ENCODE measurements around the gene ABCC4. TPM values are rescaled to one million over a fixed set of nuclear protein-coding genes. Genes with fewer than 3 reads are reported as not detected.

Gene ABCC4
- total RNA-seq, 1 donor from 2014 or later = 10.6 TPM

- H3K36me3 Mint-ChIP-seq (ENCODE audit: low read depth) = peaks cover 3% of the 10 kb centered on the region
- peaks cover 3% of the 10 kb centered on the region for H3K9me3 Mint-ChIP-seq (ENCODE audit: low read depth)
- DNase-seq (ENCODE audit: low spot score) = no peak
- no peak overlapping the region for H3K4me3 Mint-ChIP-seq (ENCODE audit: unreplicated experiment)
- H3K27me3 Mint-ChIP-seq (ENCODE audit: low read depth) = no peaks in the 10 kb centered on the region
- TF ChIP-seq CTCF (IDR thresholded peaks at IDR 0.05) = no peak
- H3K27ac Mint-ChIP-seq (ENCODE audit: unreplicated experiment) = no peak overlapping the region
- no peaks in the 10 kb centered on the region for H3K4me1 Mint-ChIP-seq (ENCODE audit: low read depth)
Observed at GRCh38 chr13:95261956-95262355, 39.3 kb downstream of the ABCC4 start.

DNA sequence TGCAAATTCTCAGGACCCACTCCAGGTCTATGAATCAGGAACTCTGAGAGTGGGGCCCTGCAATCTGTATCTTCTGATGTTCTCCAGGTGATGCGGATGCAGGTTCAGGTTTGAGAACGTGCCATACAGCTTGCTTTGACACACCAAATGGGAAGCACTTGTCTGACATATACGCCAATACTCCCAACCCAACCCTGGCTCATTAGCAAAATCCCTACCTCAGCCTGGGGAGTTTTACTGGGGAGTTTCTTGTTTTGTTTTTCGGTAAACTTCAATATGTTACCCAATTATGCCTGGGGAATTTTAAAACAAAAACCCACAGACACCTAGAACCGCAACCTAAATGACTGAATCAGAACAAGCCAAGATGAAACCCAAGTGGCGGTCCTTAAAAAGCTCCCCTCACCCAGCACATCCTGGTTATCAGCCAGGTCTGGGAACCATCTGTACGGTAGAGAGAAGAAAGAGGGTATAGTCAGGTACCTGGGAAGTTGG, 41.2 kb downstream of the ABCC4 start:
- no peak for TF ChIP-seq CTCF (IDR thresholded peaks at IDR 0.05)
- H3K9me3 Mint-ChIP-seq (ENCODE audit: low read depth) = no peaks in the 10 kb centered on the region
- H3K4me1 Mint-ChIP-seq (ENCODE audit: low read depth) = peaks cover 14% of the 10 kb centered on the region
- no peak for DNase-seq (ENCODE audit: low spot score)
- no peak overlapping the region for H3K27ac Mint-ChIP-seq (ENCODE audit: unreplicated experiment)
- peaks cover 3% of the 10 kb centered on the region for H3K36me3 Mint-ChIP-seq (ENCODE audit: low read depth)
- no peaks in the 10 kb centered on the region for H3K27me3 Mint-ChIP-seq (ENCODE audit: low read depth)
- no peak overlapping the region for H3K4me3 Mint-ChIP-seq (ENCODE audit: unreplicated experiment)

GRCh38 chr13:95258619-95259194, 42.5 kb downstream of the ABCC4 start:
- H3K4me3 Mint-ChIP-seq (ENCODE audit: unreplicated experiment) = no peak overlapping the region
- no peak overlapping the region for H3K27ac Mint-ChIP-seq (ENCODE audit: unreplicated experiment)
- no peak for TF ChIP-seq CTCF (IDR thresholded peaks at IDR 0.05)

DNA sequence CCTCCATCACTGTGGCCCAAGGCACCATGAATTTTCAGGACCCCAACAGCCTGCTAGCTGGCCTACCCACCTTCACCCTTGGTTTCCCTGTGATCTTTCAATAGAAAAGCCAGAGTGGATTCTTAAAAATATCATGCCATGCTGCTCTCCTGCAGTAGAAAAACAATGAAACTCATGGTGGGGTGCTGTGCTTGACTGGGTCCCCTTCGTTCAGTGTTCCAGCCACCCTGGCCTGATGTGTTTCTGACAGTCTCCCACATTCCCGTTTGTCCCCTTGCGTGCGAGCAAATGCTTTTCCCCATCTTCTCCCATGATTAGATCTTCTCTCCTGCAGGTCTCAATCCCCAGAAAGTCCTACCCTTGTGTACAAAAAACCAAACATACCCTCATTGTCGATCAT, 43.2 kb downstream of the ABCC4 start:
- DNase-seq (ENCODE audit: low spot score) = no peak
- Mint-ChIP-seq H3K27me3 (ENCODE audit: low read depth) (no peaks in the 10 kb centered on the region), H3K27ac (ENCODE audit: unreplicated experiment) (no peak overlapping the region), H3K9me3 (ENCODE audit: low read depth) (no peaks in the 10 kb centered on the region), H3K36me3 (ENCODE audit: low read depth) (peaks cover 3% of the 10 kb centered on the region), H3K4me1 (ENCODE audit: low read depth) (peaks cover 19% of the 10 kb centered on the region), H3K4me3 (ENCODE audit: unreplicated experiment) (no peak overlapping the region)
- no peak for TF ChIP-seq CTCF (IDR thresholded peaks at IDR 0.05)

More at GRCh38 chr13:95258619-95259194, 42.5 kb downstream of the ABCC4 start:
- peaks cover 19% of the 10 kb centered on the region for H3K4me1 Mint-ChIP-seq (ENCODE audit: low read depth)
- DNase-seq (ENCODE audit: low spot score) = no peak
- no peaks in the 10 kb centered on the region for H3K27me3 Mint-ChIP-seq (ENCODE audit: low read depth)
- H3K36me3 Mint-ChIP-seq (ENCODE audit: low read depth) = peaks cover 3% of the 10 kb centered on the region
- H3K9me3 Mint-ChIP-seq (ENCODE audit: low read depth) = no peaks in the 10 kb centered on the region

DNA sequence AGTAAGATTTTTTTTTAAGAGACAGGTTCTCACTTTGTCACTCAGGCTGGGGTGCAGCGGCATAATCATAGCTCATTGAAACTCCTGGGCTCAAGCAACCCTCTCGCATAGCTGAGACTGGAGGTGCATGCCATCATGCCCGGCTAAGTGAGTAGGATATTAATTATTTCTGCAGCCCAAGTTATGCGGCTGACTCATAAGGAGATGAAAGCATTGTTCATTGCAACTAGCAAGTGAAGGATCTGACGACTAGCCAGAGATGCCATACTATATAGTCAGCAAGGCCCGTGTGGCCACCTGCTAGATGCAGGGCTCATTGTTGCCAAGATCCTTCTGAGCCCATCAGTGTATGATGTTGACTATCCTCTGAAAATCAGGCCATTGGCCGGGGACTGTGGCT, 45.2 kb downstream of the ABCC4 start:
- Mint-ChIP-seq H3K9me3 (ENCODE audit: low read depth) (no peaks in the 10 kb centered on the region), H3K36me3 (ENCODE audit: low read depth) (peaks cover 1% of the 10 kb centered on the region), H3K4me1 (ENCODE audit: low read depth) (peaks cover 26% of the 10 kb centered on the region), H3K4me3 (ENCODE audit: unreplicated experiment) (no peak overlapping the region), H3K27ac (ENCODE audit: unreplicated experiment) (peak overlapping the region; percentile 60), H3K27me3 (ENCODE audit: low read depth) (no peaks in the 10 kb centered on the region)
- no peak for DNase-seq (ENCODE audit: low spot score)
- no peak for TF ChIP-seq CTCF (IDR thresholded peaks at IDR 0.05)
